Measurements from ENCODE around the gene ORM2. TPM values are rescaled to one million over a fixed set of nuclear protein-coding genes. Genes with fewer than 3 reads are reported as not detected.
"Not testable (repeated sequence)": the region's sequence is repeated elsewhere in the genome, so short reads cannot be mapped to it uniquely, and the experiment has no call there.

Gene ORM2
- polyA plus RNA-seq, 3 donors, result 1.1 to 6.3 (median 3.8) TPM

DNA sequence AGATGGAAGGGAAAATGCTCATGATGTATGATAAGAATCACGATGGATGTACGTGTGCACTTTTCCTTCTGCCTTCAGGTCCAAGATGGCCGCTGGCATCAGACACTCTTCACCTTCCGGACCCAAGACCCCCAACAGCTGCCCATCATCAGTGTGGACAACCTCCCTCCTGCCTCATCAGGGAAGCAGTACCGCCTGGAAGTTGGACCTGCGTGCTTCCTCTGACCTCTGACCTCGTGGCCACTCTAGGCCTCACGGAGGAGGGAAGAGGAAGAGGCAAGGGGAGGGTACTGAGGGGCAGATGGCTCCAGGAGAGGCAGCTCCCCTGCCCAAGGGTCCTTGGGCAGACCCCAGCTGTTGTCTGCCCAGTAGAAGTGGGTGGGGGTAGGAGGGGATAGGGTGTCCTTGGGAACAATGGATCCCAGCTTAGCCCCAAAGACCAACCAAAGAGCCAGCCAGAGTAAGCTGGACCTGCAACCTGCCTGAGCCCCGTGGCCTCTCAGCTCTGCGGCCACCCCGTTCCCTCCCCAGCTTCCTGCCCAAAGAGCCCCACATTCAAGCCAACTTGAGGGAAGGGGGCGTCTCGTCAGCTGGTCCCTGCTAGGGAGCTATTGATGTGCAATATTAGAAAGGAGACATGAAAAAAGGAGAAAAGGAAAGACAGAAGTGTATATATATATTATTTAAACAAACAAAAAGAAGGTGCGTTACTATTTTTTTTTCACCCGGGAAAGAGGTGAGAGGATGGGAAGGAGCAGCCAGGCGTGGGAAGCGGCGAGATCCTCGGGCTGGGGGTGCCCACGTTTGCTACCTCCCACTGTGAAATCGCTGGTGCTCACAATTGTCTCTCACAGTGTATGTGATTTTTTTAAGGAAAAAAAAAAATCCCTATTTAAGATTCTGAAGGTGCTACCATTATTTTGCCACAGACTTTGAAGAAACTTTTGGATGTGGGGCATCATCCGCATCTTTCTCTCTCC, 18.9 kb upstream of the ORM2 start:
- no peak overlapping the region for H3K27ac ChIP-seq (ENCODE audit: low read depth, low read length)
- 86 to 91% (median 87%) methylated on average over 22 of the region's 22 CpGs for WGBS, 3 donors

DNA sequence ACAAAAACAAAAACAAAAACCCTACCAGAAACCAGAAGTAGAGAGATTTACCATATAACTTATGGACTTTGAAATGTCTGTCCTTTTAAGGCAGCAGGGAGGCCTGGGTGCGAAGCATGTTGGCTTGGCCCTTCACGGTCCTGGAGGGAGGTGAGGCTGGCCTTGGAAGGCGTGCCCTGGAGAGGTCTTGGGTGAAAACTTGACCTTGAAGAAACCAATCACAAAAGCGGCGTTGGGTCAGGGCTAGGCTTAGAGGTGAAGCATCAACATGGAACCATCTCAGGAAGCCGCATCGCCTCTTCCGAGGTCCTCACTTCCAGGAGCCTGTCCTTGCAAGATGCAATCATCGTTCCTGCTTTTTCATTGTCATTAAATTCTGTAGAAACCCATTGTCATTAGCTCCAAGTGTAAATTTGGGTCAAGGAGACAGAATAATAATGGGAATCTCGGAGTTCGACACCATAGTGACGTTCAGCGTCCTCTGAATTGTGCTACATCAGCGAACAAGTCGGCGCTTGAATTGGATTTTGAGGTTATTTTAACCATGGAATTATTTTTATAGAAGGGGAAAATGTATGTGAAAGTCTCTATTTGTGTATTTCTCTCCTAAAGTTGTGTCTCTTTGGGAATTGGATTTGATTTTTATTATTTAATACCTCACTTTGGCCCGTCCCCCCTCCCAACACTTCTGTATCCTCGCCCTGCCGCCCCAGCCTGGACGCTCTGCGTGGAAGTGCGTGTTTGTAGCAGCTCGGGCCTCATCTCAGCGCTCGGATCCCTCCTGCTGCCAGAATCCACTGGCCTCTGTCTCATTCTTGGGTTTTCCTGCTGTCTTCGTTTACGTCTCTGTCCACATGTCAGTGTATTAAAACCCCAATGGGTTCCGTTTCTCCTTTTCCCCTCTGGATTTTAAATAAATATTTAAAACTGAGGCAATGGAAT, 17.8 kb upstream of the ORM2 start:
- H3K27ac ChIP-seq (ENCODE audit: low read depth, low read length), result no peak overlapping the region
- WGBS, 3 donors, result 89 to 92% (median 91%) methylated on average over 28 of the region's 28 CpGs

DNA sequence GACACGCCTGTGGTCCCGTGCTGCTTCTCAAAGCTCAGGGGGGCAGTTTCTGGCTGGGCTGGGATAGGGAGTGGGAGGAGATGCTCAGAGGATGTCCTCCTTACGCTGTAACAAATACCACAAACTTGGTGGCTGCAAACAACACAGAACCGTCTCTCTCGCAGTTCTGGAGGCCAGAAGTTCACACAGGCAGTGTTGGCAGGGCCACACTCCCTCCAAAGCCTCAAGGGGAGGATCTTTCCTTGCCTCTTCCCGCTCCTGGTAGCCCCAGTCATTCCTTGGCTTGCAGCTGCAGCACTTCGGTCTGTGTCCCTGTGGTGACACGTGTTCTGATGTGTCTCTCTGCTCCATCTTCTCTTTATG, 17.2 kb upstream of the ORM2 start:
- 59 to 84% (median 69%) methylated on average over 8 of the region's 8 CpGs for WGBS, 3 donors

DNA sequence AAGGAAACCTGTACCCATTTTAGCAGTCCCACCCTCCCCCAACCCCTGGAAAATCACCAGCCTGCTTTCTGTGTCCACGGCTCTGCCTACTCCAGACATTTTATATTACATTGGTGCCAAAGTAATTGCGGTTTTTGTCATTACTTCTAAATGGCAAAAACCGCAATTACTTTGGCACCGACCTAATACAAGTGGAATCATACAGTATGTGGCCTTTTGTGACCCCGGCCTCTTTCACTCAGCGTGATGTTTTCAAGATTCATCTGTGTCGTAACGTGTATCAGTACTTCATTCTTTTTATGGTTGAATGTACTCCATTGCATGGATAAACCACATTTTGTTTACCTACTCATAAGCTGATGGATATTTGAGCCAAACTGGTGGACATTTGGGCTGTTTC, 16.5 kb upstream of the ORM2 start:
- no peak overlapping the region for H3K27ac ChIP-seq (ENCODE audit: low read depth, low read length)
- 90 to 92% (median 90%) methylated on average over 8 of the region's 8 CpGs for WGBS, 3 donors

More for the DNA sequence above, 17.2 kb upstream of the ORM2 start:
- no peak overlapping the region for H3K27ac ChIP-seq (ENCODE audit: low read depth, low read length)

DNA sequence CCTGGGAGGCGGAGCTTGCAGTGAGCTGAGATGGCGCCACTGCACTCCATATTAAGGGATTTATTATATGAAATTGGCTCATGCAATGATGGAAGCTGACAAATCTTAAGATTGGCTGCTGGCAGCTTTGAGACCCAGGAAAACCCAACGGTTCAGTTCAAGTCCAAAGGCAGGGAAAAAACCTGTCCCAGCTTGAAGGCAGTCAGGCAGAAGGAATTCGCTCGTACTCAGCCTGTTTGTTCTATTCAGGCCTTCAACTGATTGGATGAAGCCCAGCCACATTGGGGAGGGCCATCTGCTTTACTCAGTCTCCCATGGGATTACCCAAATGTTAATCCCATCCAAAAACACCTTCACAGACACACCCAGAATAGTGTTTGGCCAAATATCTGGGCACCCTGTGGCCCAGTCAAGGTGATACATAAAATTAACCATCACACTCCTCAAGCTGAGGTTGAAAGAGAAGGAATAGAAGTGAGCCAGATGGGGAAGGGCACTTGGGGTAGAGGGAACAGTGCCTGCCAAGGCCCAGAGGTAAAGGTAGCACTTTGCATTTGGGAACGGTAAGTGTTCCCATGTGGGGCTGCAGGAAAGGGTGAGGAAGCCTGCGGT, 15.3 kb upstream of the ORM2 start:
- H3K27ac ChIP-seq (ENCODE audit: low read depth, low read length), result no peak overlapping the region
- 81 to 87% (median 82%) methylated on average over 7 of the region's 7 CpGs for WGBS, 3 donors

DNA sequence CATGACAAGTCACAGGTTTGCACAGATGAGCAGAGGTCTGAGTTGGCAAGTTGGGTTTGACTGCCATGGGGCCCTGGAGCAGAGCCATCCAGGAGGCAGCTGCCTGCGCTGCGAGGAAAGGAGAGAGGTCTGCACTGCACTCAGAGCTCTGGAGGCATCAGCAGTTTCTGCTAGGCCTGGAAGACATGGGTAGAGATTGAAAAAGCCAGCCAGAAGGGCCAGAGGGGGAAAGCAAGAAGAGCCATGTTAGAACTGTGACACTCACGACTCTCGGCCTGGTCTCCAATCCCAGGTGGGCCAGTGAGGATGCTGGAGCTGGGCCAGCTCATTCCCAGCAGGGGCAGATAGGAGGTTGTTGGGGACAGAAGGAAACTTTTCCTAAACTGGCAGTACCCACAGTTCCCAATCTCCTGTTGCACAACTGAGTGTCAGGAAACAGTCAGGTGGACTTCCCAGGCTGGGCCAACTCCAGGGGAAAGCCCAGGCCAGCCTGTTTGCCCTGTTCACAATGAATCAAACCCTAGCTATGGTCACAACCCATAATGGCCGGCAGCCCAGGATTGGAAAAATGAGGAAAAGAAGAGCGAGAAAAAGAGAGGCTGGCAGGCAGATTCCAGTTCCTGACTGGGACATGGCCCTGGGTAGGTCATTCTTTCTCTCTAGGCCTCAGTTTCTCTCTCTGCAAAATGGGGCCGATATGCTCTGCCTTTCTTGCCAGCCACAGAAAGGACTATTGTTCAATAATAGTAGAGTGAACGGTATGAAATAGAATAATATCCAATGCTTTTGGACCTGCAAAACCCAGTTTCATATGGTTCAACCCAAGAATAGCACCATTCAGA, 14.6 kb upstream of the ORM2 start:
- 83 to 87% (median 83%) methylated on average over 8 of the region's 8 CpGs for WGBS, 3 donors
- H3K27ac ChIP-seq (ENCODE audit: low read depth, low read length), result no peak overlapping the region

DNA sequence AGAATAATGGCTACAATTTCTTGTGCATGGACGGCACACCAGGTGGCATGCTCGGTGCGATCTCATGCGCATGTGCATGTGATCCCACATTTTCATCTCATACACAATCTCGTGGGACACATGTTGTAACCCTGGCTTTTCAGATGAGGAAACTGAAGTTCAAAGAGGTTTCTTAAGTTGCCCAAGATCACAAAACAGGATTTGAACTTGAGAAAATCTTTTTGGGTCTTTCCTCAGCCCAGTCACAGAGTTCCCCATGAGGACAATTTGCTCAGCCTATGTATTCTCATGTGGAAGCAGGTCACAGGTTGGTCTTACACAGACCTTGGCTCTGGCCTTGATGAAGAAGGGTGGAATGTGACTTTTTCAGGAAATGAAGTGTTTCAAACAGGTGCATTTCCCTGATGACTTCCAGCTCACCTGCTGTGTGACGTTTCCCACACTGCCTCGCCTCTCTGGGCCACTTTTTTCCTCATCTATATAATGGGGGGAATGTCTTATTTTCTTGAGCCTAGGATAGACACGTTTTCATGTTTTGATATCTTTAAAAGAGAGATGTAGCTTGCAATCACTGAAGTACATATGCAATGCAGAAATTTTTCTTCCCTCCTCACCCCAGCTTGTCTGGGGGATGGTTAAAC, 13.8 kb upstream of the ORM2 start:
- H3K27ac ChIP-seq (ENCODE audit: low read depth, low read length), result no peak overlapping the region
- 62 to 79% (median 66%) methylated on average over 8 of the region's 8 CpGs for WGBS, 3 donors

DNA sequence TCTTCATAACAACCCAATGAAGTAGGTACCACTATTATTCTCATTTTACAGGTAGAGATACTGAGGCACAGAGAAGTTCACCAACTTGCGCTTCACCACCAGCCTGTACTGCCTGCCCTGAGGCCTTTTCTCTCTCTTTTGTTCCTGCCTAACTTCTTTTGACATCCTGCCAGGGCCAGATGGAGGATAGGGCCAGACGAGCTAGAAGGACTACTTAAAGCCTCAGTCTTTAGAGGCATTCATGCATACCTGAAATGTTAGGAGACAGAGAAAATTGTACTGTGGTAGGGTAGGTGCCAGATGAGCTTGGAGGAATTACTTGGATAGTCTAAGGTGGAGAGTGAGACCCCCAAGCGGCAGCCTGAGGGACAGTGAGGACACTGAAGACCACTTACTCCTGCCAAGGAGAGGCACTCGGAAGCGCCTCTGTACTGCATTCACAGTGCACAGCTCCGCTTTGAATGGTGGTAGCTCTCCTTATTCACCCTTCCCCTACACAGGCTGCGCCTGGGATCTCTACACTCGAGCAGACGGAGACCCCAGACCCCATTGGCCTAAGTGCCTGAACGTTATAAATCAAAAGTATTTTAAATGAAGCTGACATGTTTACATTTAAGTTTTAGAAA, 13.0 kb upstream of the ORM2 start:
- H3K27ac ChIP-seq (ENCODE audit: low read depth, low read length), result no peak overlapping the region
- WGBS, 3 donors, result 77 to 83% (median 79%) methylated on average over 10 of the region's 10 CpGs

DNA sequence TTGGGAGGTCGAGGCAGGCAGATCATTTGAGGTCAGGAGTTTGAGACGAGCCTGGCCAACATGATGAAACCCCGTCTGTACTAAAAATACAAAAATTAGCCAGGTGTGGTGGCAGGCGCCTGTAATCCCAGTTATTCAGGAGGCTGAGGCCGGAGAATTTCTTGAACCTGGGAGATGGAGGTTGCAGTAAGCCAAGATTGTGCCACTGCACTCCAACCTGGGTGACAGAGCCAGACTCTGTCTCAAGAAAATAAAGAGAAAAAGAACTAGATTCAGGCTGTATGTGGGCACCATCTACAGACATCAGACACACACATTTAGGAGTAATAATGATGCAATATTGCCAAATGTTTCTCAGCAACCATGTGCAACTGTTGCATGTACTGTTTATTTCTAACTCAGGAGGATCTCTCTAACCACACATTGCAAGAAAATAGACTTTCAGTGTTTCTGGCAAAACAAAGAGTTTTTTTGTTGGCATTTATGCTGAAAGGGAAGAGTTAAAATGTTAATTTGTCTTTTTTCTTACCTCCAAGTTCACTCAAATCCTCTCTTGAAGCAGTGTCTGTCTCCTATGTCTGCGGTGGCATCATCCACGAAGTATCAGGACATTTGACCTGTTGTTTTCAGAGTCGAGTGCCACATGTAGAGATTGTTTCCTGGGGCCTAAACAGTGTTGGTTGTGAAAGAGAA, 11.9 kb upstream of the ORM2 start:
- no peak overlapping the region for H3K27ac ChIP-seq (ENCODE audit: low read depth, low read length)
- 53 to 86% (median 65%) methylated on average over 8 of the region's 8 CpGs for WGBS, 3 donors

DNA sequence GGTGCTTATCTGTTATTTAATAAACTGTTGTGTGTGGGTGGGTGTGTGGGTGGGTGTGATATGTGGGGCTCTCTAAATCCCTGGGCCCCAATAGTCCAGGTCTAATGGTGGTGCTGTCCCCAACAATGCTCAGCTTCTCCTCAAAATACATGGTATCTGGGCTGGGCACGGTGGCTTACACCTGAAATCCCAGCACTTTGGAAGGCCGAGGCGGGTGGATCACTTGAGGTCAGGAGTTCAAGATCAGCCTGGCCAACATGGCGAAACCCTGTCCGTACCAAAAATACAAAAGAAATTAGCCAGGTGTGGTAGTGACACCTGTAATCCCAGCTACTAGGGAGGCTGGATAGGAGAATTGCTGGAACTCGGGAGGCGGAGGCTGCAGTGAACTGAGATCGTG, 11.3 kb upstream of the ORM2 start:
- H3K27ac ChIP-seq (ENCODE audit: low read depth, low read length), result no peak overlapping the region
- WGBS, 3 donors, result 84 to 91% (median 88%) methylated on average over 8 of the region's 8 CpGs

DNA sequence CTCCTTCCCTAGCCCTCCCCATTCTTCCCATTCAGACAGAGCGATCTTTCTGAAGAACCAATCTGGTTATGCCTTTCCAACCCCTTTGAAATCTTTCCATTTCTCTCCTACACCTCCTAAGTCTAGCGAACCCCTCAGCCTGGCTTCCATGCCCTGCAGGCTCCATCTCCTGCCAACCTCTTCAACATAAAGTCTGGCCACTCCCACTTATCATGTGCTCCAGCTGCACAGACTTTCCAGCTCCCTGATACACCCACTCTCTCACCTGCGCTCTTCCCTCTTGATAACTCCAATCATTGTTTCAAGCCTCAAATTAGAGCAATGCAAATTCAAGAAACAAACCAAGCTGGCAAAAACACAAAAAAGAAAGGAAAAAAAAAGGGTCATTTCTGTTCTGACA, 10.5 kb upstream of the ORM2 start:
- WGBS, 3 donors, result 79 to 88% (median 85%) methylated on average over 3 of the region's 3 CpGs

DNA sequence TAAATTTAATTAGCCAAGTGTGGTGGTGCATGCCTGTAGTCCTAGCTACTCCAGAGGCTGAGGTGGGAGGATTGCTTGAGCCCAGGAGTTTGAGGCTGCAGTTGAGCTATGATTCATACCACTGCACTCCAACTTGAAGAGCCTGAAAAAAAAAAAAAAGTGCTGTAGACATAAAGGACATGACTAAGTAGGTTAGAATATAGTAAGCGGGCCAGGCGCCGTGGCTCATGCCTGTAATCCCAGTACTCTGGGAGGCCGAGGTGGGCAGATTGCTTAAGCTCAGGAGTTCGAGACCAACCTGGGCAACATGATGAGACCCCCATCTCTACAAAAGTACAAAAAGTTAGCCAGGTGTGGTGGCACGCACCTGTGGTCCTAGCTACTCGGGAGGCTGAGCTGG, 9.0 kb upstream of the ORM2 start:
- not testable (repeated sequence) for H3K27ac ChIP-seq (ENCODE audit: low read depth, low read length)
- WGBS, 3 donors, result 94 to 95% (median 95%) methylated on average over 7 of the region's 7 CpGs

More for the DNA sequence above, 10.5 kb upstream of the ORM2 start:
- H3K27ac ChIP-seq (ENCODE audit: low read depth, low read length), result no peak overlapping the region

DNA sequence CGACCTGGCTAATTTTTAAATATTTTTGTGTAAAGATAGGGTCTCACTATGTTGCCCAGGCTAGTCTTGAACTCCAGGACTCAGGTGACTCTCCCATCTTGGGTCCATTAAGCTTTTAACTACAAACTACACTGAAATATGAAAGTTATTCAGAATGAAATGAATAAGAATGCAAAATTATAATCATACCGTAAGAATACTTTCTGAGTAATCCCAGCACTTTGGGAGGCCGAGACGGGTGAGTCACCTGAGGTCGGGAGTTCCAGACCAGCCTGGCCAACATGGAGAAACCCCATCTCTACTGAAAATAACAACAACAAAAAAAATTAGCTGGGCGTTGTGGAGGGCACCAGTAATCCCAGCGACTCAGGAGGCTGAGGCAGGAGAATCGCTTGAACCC, 7.9 kb upstream of the ORM2 start:
- H3K27ac ChIP-seq (ENCODE audit: low read depth, low read length), result no peak overlapping the region
- 78 to 90% (median 84%) methylated on average over 8 of the region's 8 CpGs for WGBS, 3 donors

DNA sequence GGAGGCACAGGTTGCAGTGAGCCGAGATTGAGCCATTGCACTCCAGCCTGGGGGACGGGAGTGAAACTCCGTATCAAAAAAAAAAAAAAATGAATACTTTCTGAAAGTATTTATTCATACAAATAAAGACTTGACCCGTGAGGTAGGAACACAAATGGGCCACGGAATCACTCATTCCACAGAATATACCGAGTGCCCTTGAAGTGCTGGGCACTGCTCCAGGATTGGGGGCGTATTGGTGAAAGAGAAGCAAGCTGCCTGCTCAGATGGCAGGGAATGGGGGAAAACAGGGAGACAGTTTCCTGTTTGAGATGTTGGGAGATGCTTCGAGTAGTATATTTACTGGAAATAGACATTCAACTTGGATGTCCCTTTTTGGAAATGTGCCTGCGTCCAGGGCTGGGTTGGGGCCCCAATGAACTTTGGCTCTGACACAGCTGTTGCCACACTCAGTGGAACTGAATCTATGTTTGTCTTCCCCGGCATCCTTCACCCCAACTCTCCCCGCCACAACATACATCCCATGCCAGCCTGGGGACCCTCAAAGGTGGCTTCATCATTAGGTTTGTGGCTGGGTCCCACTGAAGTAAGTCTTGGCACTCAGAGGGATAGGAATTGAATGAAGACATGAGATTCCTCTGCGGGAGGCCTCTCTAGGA, 7.4 kb upstream of the ORM2 start:
- not testable (repeated sequence) for H3K27ac ChIP-seq (ENCODE audit: low read depth, low read length)
- WGBS, 3 donors, result 47 to 75% (median 75%) methylated on average over 10 to 12 of the region's 12 CpGs

DNA sequence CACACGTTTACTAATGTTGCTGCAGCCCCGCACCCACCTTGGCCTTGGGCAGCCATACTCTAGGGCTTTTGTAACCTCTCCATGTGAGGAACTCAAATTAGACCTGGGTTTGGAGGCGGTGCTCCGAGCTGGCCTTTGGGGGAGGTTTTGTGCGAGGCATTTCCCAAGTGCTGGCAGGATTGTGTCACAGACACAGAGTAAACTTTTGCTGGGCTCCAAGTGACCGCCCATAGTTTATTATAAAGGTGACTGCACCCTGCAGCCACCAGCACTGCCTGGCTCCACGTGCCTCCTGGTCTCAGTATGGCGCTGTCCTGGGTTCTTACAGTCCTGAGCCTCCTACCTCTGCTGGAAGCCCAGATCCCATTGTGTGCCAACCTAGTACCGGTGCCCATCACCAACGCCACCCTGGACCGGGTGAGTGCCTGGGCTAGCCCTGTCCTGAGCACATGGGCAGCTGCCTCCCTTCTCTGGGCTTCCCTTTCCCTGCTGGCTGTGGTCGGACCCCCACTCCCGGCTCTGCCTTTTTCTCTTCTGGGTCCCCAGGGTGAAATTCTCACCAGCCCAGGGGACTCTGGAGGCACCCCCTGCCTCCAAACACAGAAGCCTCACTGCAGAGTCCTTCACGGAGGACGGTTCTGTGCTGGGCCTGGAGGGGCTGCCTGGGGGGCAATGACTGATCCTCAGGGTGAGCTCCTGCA, 6.7 kb upstream of the ORM2 start, which contains the start of gene ORM1:
Gene ORM1 (plus strand): TSS at position 268 of the 701 bp plus-strand sequence. CDS start 36 bp downstream, at position 304.
- H3K27ac ChIP-seq (ENCODE audit: low read depth, low read length), result not testable (repeated sequence)
- 54 to 74% (median 73%) methylated on average over 2 to 3 of the region's 15 CpGs for WGBS, 3 donors
